ENCODE results near the gene NDUFAF3.

- TF ChIP-seq, protein P1, sequence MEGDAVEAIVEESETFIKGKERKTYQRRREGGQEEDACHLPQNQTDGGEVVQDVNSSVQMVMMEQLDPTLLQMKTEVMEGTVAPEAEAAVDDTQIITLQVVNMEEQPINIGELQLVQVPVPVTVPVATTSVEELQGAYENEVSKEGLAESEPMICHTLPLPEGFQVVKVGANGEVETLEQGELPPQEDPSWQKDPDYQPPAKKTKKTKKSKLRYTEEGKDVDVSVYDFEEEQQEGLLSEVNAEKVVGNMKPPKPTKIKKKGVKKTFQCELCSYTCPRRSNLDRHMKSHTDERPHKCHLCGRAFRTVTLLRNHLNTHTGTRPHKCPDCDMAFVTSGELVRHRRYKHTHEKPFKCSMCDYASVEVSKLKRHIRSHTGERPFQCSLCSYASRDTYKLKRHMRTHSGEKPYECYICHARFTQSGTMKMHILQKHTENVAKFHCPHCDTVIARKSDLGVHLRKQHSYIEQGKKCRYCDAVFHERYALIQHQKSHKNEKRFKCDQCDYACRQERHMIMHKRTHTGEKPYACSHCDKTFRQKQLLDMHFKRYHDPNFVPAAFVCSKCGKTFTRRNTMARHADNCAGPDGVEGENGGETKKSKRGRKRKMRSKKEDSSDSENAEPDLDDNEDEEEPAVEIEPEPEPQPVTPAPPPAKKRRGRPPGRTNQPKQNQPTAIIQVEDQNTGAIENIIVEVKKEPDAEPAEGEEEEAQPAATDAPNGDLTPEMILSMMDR (IDR thresholded peaks at IDR 0.05 in 8 of 11, conservative IDR thresholded peaks at IDR 0.05 in 3 of 11), result no peak
- TF ChIP-seq POLR2AphosphoS5 (IDR thresholded peaks at IDR 0.05), result no peak
Observed at GRCh38 chr3:48999085-48999858, 22.6 kb upstream of the NDUFAF3 start.

Measured in spleen (tissue), 7 donors.